Measurements from ENCODE around the gene CLPSL1.

Gene CLPSL1

DNA sequence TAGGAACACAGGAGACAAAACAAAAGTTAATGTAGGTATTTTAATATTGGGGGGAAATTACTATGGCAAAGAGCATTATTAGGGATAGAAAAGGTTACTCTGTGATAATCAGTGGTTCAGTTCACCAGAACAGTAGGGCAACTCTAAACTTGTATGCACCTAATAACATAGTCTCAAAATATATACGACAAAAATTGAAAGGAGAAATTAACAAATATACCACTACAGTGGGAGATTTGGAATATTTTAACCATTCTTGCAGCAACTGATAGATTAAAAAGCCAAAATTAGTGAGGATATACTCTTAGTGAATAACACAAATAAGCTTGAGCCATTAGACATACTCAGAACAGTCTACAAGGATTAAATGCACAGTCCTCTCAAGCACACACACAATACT, 32.9 kb upstream of the CLPSL1 start:
- no peak for DNase-seq (ENCODE audit: low read depth)
- TF ChIP-seq, protein P1, sequence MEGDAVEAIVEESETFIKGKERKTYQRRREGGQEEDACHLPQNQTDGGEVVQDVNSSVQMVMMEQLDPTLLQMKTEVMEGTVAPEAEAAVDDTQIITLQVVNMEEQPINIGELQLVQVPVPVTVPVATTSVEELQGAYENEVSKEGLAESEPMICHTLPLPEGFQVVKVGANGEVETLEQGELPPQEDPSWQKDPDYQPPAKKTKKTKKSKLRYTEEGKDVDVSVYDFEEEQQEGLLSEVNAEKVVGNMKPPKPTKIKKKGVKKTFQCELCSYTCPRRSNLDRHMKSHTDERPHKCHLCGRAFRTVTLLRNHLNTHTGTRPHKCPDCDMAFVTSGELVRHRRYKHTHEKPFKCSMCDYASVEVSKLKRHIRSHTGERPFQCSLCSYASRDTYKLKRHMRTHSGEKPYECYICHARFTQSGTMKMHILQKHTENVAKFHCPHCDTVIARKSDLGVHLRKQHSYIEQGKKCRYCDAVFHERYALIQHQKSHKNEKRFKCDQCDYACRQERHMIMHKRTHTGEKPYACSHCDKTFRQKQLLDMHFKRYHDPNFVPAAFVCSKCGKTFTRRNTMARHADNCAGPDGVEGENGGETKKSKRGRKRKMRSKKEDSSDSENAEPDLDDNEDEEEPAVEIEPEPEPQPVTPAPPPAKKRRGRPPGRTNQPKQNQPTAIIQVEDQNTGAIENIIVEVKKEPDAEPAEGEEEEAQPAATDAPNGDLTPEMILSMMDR (conservative IDR thresholded peaks at IDR 0.05; ENCODE audit: low read depth, low read length): no peak
- H3K4me3 ChIP-seq (ENCODE audit: low read length): no peak overlapping the region

DNA sequence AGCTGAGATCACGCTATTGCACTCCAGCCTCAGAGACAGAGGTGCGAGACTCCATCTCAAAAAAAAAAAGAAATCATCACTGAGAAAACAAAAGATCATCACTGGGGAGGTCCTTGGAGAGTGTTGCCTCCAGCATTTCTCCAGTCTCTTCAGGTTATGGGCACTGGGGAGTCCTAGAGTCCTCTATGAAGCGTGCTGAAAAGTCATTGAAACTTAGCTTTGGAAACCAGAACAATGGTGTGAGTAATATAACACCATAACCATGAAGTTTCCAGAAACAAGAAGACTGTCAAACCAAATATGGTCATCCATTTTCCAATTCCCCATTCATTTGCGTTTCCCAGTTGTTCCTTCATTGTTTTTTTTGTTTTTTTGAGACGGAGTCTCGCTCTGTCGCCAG, 30.3 kb upstream of the CLPSL1 start:
- TF ChIP-seq, protein P1 (conservative IDR thresholded peaks at IDR 0.05; ENCODE audit: low read depth, low read length): no peak
- no peak for DNase-seq (ENCODE audit: low read depth)

DNA sequence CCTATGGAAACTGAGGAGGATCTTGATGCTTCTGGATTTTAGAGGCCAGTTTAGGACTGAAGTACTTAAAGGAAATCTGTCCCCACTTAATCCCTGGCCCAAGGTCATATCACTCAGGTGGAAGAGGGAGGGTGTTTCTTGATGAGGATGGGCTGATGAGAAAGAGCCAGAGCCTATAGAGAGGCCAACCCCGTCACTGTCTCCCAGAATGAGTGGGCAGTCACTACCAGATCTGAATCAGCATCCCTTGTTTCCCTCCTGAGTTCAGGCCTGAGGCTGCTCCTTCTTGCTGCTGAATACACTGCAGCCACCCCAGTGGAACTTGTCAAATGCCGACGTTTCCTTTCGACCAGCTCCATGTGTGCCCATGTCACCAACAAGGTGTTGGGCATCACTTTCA, 29.2 kb upstream of the CLPSL1 start:
- no peak overlapping the region for H3K4me3 ChIP-seq (ENCODE audit: low read length)
- TF ChIP-seq, protein P1 (conservative IDR thresholded peaks at IDR 0.05; ENCODE audit: low read depth, low read length): no peak
- DNase-seq (ENCODE audit: low read depth): no peak

More for the DNA sequence above, 30.3 kb upstream of the CLPSL1 start:
- H3K4me3 ChIP-seq (ENCODE audit: low read length): no peak overlapping the region

DNA sequence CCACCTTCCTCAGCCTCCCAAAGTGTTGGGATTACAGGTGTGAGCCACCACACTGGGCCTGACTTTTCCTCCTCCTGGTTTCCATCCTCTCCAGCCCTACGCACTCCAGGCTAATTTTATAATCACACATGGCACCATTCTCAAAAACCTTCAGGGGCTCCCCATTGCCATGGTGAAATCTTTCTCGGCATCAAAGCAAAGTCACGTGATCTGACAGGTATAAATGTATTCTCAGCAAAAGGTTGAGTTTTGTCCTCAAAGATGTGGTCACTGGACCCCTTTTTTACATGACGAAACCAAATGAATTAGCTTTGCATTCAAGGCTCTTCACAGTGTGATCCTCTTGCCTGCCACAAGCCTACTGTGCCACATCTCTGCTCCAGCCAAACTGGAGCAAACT, 28.5 kb upstream of the CLPSL1 start:
- no peak overlapping the region for H3K4me3 ChIP-seq (ENCODE audit: low read length)
- TF ChIP-seq, protein P1 (conservative IDR thresholded peaks at IDR 0.05; ENCODE audit: low read depth, low read length): no peak
- DNase-seq (ENCODE audit: low read depth): no peak

DNA sequence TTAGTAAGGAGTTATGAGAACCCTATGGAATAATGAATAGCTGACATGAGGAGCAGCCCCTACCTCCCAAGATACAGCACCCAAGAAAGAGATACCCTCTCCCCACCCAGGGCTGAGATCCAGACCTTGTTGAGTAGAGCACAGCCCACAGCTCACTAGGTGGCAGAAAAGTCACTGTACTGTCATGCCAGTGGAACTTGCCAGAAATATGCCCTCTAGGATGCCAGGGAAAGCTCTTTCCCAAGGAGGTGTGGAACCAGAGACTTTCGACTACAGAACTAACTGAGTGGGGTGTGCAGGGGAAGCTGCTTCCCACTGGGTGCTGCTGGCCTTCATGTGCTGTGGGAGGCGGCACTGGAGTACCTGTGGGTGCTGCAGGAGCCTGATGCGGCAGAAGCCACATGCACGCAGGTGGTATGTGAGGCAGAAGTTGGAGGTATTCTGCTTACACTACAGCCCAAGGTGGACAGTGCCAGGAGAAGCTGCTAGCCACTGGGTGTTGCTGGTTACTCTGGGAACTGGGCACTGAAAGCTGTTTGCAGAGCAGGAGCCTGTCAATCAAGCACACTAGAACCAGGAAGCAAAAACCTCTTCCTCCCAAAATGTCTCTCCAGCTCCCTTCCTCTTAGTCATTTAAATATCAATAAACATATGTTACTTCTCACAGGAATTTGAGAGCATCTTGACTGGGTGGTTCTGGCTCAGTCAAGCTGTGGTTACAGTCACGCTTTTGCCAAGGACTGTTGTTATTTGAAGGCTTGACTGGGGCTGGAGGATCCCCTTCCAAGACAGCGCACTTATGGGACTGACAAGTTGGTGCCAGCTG, 26.2 kb upstream of the CLPSL1 start:
- no peak overlapping the region for H3K4me3 ChIP-seq (ENCODE audit: low read length)
- DNase-seq (ENCODE audit: low read depth): no peak
- TF ChIP-seq, protein P1 (conservative IDR thresholded peaks at IDR 0.05; ENCODE audit: low read depth, low read length): no peak

DNA sequence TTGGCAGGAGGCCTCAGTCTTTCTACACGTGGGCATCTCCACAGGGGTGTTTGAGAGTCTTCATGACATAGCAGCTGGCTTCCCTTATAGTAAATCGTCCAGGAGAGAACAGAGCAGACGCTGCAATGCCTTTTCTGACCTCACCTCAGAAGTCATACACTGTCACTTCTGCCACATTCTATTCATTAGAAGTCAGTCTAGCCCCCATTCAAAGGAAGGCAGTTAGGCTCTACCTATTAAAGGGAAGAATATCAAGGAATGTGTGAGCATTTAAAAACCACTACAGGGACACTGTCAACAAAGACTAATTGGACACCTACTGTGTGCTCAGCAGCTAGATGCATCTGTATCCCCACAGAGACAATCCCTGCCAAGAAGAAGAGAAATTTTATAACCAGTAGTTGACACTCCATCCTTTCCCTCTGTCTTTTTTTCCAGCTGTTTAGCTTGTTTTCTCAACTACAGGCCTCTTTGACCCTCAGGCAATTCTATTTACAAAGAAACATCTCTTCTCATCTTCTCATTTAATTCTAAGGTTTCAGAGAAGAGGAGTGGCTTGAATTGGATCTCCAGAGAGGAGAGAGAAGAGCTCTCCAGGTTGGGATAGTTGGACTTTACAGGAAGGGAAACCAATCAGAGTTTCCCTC, 25.4 kb upstream of the CLPSL1 start:
- no peak for DNase-seq (ENCODE audit: low read depth)
- TF ChIP-seq, protein P1 (conservative IDR thresholded peaks at IDR 0.05; ENCODE audit: low read depth, low read length): no peak

More for the DNA sequence above, 25.4 kb upstream of the CLPSL1 start:
- no peak overlapping the region for H3K4me3 ChIP-seq (ENCODE audit: low read length)
